Body of pancreas (tissue), 4 donors: Measurements from ENCODE around the gene NME7. TPM values are rescaled to one million over a fixed set of nuclear protein-coding genes. Genes with fewer than 3 reads are reported as not detected.

Experiments used
- ATAC-seq: fragments of 150-250 bp; one replicate; pipeline ENCODE4 v1.9.1; 2016
- DNase-seq, 4 donors: peaks; one replicate each; pipeline ENCODE4 v3.0.0-alpha.2; 2019
- H3K27ac ChIP-seq, 4 donors: fragments of 200-600 bp; sonication (generic); 1 replicate in 3 of 4; 2 replicates in 1 of 4; pipeline versions ENCODE4 v1.5.1 to v1.6.1; 2016 to 2019; ENCODE audit warnings: mild to moderate bottlenecking in 1 of 4, mixed read lengths in 1 of 4, moderate library complexity in 1 of 4
- H3K27me3 ChIP-seq, 2 donors: fragments of 200-600 bp; sonication (generic); one replicate each; pipeline ENCODE4 v1.6.0; 2016; ENCODE audit warnings: mild to moderate bottlenecking in 1 of 2
- H3K36me3 ChIP-seq, 2 donors: fragments of 200-600 bp; sonication (generic); replicated peaks in 1 of 2; 2 replicates each; pipeline ENCODE4 v1.5.1; 2016; ENCODE audit warnings: low read depth in 2 of 2; ENCODE audit not compliant: insufficient read depth in 1 of 2
- H3K4me1 ChIP-seq: fragments of 200-600 bp; sonication (generic); one replicate; pipeline ENCODE4 v1.6.0; 2016
- H3K4me3 ChIP-seq, 2 donors: fragments of 200-600 bp; sonication (generic); 1 replicate in 1 of 2; 2 replicates in 1 of 2; pipeline ENCODE4 v1.5.1; 2016 to 2019
- H3K9me3 ChIP-seq, 3 donors: fragments of 200-600 bp; sonication (generic); 1 replicate in 2 of 3; 2 replicates in 1 of 3; pipeline ENCODE4 v1.5.1; 2016
- CTCF ChIP-seq, 7 experiments: fragments of 450-650 bp in 4 of 7; fragments of 200-600 bp in 3 of 7; sonication (generic) in 3 of 7; IDR thresholded peaks; one replicate each; pipeline ENCODE4 v1.5.1; 2016 to 2019; ENCODE audit warnings: antibody characterized with exemption in 7 of 7
- POLR2A ChIP-seq, 3 donors: fragments of 450-650 bp; IDR thresholded peaks; one replicate each; pipeline ENCODE4 v1.6.1; 2016; ENCODE audit warnings: antibody characterized with exemption in 3 of 3, mild to moderate bottlenecking in 2 of 3
- WGBS, 2 donors: methylation state at CpG; one replicate each; pipeline ENCODE4 v1.1.5; 2017; 5-methylcytosine and 5-hydroxymethylcytosine counted together
- intact Hi-C: fragments of 100-400 bp; cut with DNase I; formaldehyde crosslinking; loops from one replicate; pipeline ENCODE4 v1.15.1; 2023
- total RNA-seq, 2 donors: library from RNA; depleted of rRNA; stranded (reverse); fragments of >200 nt; gene quantifications; one replicate each; pipeline ENCODE4 v1.1.0, GENCODE V29; 2016

The NME7 gene
- total RNA-seq, 2 donors from 2014 or later: 8.9 to 23.9 TPM

GRCh38 chr1:169118227-169118626, 249.4 kb downstream of the NME7 start:
- no peak for ATAC-seq
- peak overlapping the region in 2 of 4 donors; percentile 93 to 94 for H3K27ac ChIP-seq
- H3K27me3 ChIP-seq: no peaks in the 10 kb centered on the region
- no peaks in the 10 kb centered on the region for H3K9me3 ChIP-seq
- WGBS, 2 donors: 71 to 74% methylated on average over 4 of the region's 4 CpGs
- no peak for DNase-seq
- no peaks in the 10 kb centered on the region for H3K36me3 ChIP-seq
- no peak overlapping the region for H3K4me3 ChIP-seq
- no peak for TF ChIP-seq CTCF (IDR thresholded peaks at IDR 0.05)
- H3K4me1 ChIP-seq: peaks cover 50% of the 10 kb centered on the region
- intact Hi-C loops: no loop called here

DNA sequence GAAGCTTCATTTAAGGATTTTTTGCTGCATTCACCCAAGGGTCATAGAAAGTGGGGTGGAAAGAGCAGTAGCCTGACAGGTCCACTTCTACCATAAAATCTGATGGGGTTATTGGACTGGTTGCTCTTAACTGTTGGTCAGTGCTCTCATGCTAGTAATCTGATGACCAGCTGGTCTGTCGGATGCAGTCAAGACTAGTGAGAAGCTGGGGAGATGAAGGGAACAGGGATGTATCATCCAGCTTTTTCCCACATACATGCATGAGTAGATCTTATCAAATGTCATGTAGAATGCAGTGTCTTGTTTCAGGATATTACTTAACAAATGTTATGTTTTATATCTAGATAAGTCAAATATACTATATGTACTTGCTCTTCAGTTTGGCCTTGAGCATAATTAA, 250.0 kb downstream of the NME7 start:
- ATAC-seq (no peak), DNase-seq (no peak)
- 58 to 83% methylated on average over 1 of the region's 1 CpG for WGBS, 2 donors
- TF ChIP-seq POLR2A (IDR thresholded peaks at IDR 0.05) (no peak), CTCF (IDR thresholded peaks at IDR 0.05) (no peak)
- H3K9me3 ChIP-seq: no peaks in the 10 kb centered on the region
- intact Hi-C loops: no loop called here
- peak overlapping the region in 3 of 4 donors; percentile 69 to 94 (median 93) for H3K27ac ChIP-seq
- no peak overlapping the region for H3K4me3 ChIP-seq
- no peaks in the 10 kb centered on the region for H3K27me3 ChIP-seq
- no peaks in the 10 kb centered on the region for H3K36me3 ChIP-seq
- H3K4me1 ChIP-seq: peaks cover 56% of the 10 kb centered on the region

DNA sequence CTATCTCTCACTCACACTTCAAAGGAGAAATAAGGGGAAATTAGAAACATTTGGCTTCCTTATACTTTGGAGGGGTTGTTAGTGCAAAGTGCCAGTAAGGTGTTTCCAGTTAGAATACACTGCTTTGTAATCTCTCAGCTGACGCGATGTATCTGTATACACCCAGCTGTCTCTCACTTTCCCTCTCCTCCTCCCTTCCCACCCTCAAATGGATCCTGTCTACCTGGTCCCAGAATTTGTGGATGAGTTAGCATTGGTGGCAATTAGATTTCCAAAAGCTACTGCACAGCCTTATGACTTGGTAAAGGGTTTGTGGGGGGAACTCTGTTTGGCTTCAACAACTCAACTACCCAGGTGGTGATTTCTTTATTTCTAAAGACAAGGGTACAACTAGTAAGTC, 250.6 kb downstream of the NME7 start:
- no peaks in the 10 kb centered on the region for H3K36me3 ChIP-seq

DNA sequence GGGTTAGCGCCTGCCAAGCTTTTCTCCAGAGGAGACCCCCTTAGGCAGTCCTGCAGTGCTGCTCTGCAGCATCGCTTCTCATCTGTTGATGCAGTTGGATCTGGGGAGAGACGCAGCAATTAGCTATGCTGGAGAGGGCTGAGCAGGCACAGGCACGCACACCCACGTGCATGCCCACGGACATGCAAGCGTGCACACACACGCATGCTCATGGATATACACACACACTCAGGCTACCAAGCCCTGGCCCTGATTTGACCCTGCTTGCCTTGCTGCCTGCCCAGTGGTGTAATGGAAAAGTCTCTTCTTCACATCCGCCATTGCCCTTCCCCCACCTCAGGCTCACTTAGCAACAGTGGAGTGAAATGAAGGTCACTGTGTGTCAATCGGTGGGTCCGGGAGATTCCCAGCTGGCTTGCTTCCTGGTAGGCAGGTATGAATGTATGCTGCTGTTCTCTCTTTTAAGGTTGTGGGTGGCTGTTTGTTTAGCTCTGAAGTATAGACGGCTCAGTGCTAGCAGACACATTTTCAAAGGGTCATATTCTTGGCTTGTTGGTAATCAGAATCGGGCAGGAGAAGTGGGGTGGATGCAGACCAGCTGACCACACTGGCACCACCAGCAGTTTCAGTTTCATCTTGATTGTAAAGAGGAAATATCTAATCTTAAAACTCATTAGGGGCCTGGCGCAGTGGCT, 251.6 kb downstream of the NME7 start:
- Histone ChIP-seq H3K36me3 (no peaks in the 10 kb centered on the region), H3K4me1 (peaks cover 71% of the 10 kb centered on the region), H3K27me3 (no peaks in the 10 kb centered on the region), H3K9me3 (no peaks in the 10 kb centered on the region), H3K4me3 (no peak overlapping the region), H3K27ac (peak overlapping the region; percentile 3 to 94 (median 81))
- no peak for TF ChIP-seq POLR2A (IDR thresholded peaks at IDR 0.05)
- no peak for TF ChIP-seq CTCF (IDR thresholded peaks at IDR 0.05)
- WGBS, 2 donors: 41 to 45% methylated on average over 9 to 14 of the region's 14 CpGs
- DNase-seq (peak; percentile 72 to 92 (median 82)), ATAC-seq (peak; percentile 82)
- intact Hi-C loops: no loop called here

More for the DNA sequence above, 250.6 kb downstream of the NME7 start:
- WGBS, 2 donors: 78 to 84% methylated on average over 2 of the region's 2 CpGs
- no peaks in the 10 kb centered on the region for H3K27me3 ChIP-seq
- ATAC-seq (no peak), DNase-seq (no peak)
- intact Hi-C loops: no loop called here
- H3K4me3 ChIP-seq: no peak overlapping the region
- H3K27ac ChIP-seq: peak overlapping the region in 3 of 4 donors; percentile 69 to 94 (median 93)
- H3K9me3 ChIP-seq: no peaks in the 10 kb centered on the region
- H3K4me1 ChIP-seq: peaks cover 61% of the 10 kb centered on the region
- TF ChIP-seq POLR2A (IDR thresholded peaks at IDR 0.05): no peak
- no peak for TF ChIP-seq CTCF (IDR thresholded peaks at IDR 0.05)

DNA sequence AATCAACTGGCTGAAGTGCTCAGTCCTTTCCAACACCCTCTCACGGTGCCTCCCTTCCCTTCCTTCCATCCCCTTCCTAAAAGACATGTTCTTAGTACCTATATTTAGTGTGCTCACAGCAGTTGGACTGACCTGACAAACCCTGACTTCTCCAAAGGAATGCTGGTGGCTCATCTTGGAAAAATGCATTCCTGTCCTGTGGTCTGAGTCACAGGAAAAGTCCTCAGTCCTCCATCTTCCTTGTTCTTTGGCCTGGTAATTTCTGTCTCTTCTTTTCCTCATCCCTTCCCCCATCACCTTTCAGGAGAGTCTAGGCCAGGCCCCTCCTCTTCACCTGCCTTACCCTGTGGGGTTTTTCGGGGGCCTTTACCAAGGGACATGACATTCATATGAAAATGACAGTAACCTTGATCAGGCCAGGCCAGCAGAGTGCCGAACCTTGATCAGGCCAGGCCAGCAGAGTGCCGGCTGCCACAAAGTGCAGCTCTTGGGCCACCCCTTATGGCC, 253.9 kb downstream of the NME7 start:
- intact Hi-C loops: no loop called here
- Histone ChIP-seq H3K36me3 (no peaks in the 10 kb centered on the region), H3K4me1 (peaks cover 87% of the 10 kb centered on the region), H3K27me3 (no peaks in the 10 kb centered on the region), H3K27ac (peak overlapping the region; percentile 35 to 94 (median 81)), H3K4me3 (no peak overlapping the region), H3K9me3 (no peaks in the 10 kb centered on the region)
- DNase-seq (no peak), ATAC-seq (no peak)
- 53 to 64% methylated on average over 4 of the region's 4 CpGs for WGBS, 2 donors
- TF ChIP-seq POLR2A (IDR thresholded peaks at IDR 0.05) (no peak), CTCF (IDR thresholded peaks at IDR 0.05) (no peak)
